Kidney tubule cell (primary cell): ENCODE measurements around the gene GCNT4.

Experiments
- DNase-seq: peaks from one replicate; pipeline ENCODE4 v3.0.0-alpha.2; 2018; ENCODE audit warnings: low spot score

Gene GCNT4

DNA sequence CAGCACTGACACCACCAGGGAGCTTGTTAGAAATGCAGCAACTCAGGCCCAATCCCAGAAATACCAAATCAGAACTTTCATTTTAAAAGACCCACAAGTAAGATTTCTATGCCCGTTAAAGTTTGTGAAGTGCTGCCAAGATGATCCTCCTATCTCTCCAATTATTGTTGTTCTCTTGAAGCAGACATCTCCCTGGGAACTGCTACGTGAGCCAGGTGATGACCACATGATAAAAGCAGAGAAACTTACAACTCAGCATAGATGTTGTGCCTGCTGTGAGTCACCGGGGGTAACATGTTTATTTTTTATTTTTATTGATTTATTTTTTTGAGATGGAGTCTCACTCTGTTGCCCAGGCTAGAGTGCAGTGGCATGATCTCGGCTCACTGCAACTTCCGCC lies 34.4 kb downstream of the GCNT4 start:
- no peak for DNase-seq

DNA sequence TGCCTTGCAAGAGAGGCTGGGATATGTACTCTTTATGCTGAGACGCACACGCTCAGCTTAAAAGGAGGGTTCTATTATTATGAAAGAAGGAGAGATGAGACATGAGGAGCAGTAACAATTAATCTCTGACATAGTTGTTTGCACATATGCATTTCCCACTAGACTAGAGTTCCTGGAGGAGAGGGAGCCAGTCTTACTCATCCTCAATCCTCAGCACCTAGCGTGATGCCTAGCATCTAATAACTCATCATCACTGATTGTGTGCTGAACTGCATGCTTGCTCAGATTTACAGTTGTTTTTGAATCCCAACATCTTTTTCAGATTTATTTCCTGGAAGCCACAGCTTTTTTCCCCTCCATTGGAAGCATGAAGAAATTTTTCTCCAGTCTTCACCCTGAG lies 35.5 kb downstream of the GCNT4 start:
- DNase-seq, result no peak

DNA sequence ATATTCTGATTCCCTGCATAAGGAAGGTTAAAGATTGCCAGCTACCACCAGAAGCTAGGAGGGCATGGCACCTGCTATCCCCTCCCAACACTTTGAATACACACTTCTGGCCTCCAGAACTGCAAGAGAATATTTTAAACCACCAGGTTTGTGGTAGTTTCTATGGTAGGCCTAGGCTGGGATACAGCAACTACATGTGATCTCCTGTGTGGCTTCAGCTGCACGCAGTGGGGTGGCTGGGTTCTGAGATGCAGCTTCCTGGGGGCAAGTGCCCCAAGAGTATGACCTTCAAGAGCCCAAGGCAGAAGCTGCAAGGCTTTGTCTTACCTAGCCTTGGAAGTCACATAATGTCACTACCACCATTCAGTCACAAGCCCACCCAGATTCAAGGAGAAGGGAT lies 39.6 kb downstream of the GCNT4 start:
- no peak for DNase-seq

DNA sequence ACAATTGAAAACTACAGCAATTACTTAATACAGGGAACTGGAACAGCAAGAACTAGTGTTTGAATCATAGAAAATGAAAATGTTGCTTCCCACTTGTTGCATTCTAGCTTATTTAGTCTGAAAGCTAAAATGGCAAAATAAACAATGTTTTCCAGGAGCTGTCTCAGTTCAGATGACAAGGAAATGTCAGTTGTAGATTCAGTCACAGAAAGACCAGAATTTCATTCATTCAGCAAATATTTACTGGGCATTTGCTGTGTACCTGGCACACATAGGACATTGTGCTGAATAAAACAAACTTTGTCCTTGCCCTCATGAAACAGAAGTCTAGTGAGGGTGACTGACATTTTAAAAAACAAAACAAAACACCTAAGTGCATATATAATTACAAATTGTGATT lies 41.5 kb downstream of the GCNT4 start:
- no peak for DNase-seq

DNA sequence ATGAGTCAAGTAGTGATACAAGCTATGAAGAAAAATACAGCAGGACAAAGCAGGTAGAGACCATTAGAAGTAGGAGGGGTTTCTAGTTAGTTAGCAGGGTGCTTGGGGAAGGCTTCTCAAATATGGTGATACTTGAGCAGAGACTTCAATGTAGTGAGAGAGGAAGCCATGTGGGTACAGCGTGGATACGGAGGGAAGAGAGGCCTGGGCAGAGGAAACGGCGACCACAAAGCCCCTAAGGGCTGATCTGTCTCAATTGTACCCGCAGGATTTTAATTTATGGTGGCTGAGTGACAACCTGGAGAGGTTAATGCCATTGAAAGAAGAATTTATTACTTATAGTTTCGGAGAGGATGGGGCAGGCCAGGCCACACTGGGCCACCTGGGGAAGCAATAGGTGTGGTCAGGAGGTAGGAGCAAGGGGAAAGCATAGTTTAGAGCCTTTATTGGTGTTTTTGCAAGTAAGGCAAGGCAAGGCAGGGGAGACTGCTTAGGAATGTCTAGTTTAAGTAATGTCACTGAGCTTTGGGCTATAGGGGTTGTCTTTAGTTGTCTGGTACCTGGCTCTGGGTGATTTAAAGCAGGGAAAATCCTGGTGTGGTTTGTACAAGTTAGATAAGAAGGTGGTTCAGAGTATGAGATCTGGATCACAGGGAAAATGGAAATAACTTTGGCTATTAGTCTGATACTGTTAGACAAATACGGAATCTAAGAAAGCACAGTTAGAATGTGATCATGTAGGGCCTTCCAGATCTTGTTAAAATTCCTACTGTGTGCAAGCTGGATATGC lies 42.6 kb downstream of the GCNT4 start:
- DNase-seq, result no peak

DNA sequence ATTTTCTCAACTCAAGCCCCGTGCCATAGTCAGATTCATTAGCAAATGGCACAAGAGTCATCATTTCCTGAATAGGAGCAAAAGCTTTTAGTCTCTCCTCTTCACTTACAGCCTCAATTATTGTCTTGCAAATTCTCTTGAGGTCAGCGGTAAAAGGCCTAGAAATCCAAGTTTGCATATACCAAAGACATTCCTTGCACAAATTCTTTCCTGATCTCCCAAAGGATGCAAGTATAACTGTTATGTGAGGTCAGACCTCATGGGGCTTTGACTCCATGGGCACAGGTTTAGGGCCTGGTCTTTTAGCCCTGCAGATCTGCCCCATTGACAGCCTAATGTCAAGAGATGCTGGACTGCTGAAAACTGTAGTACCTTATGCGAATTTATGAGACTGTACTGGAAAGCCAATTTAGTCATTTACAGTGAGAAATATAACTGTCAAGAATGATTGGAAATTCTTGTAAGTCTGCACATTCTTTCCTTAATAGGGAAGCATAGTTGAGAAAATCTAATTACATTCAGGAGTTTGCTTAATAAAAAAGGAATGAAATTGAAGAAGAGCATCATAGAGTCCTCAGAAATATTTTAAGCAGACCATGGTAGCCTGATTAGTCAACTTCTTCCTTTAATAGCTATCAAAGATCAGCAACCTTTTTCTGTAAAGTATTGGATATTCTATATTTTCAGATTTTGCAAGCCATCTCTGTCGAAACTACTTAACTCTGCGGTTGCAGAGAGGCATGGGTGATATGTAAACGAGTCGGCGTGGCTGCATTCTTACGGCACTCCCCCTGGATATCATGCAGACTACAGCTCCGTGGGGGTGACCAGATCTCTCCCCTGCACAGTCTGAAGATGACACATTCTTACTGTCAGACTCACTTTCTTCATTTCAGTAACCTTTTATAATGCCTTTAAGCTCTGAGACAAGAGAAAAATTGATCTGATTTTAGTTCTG lies 45.2 kb downstream of the GCNT4 start:
- DNase-seq, result no peak

DNA sequence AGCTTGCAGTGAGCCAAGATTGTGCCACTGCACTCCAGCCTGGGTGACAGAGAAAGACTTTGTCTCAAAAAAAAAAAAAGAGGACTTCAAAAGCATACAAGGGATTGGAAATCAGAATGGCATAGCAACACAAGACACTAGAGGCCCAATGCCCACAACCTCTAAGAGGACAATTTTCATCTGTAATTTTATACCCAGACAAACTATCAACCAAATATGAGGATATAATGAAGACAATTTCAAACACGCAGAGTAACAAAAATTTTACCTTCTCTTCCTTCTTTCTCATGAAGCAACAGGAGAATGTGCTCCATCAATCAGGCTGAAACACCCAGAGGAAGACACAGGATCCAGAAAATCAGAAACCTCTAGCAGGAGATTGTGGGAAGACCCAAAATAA lies 46.8 kb downstream of the GCNT4 start:
- no peak for DNase-seq
